Left lung (tissue), 10 donors: ENCODE data around the gene DDAH1. TPM values are rescaled to one million over a fixed set of nuclear protein-coding genes. Genes with fewer than 3 reads are reported as not detected.

Experiments
- ATAC-seq: fragments of 200-7000 bp; cut with Tn5 transposase; one replicate; pipeline ENCODE4 v1.9.1; 2020; ENCODE audit warnings: moderate library complexity
- DNase-seq, 4 donors: peaks; one replicate each; pipeline ENCODE4 v3.0.0-alpha.2; 2013 to 2020
- H3K27ac ChIP-seq, 2 donors: fragments of 200-600 bp; sonication (generic) in 1 of 2; one replicate each; pipeline versions ENCODE4 v1.5.0 to v1.8.0; 2020 to 2021
- H3K27me3 ChIP-seq, 2 donors: fragments of 200-600 bp; sonication (generic) in 1 of 2; one replicate each; pipeline versions ENCODE4 v1.5.0 to v1.8.0; 2020 to 2021
- H3K36me3 ChIP-seq, 2 donors: fragments of 200-600 bp; sonication (generic) in 1 of 2; one replicate each; pipeline versions ENCODE4 v1.5.0 to v1.8.0; 2020 to 2021
- H3K4me1 ChIP-seq, 2 donors: fragments of 200-600 bp; one replicate each; pipeline ENCODE4 v1.8.0; 2021
- H3K4me3 ChIP-seq, 2 donors: fragments of 200-600 bp; sonication (generic) in 1 of 2; one replicate each; pipeline versions ENCODE4 v1.5.0 to v1.8.0; 2020 to 2021; ENCODE audit warnings: mild to moderate bottlenecking in 1 of 2
- H3K9me3 ChIP-seq, 2 donors: fragments of 200-600 bp; sonication (generic) in 1 of 2; one replicate each; pipeline versions ENCODE4 v1.5.0 to v1.8.0; 2020 to 2021
- CTCF ChIP-seq, 2 donors: fragments of 200-600 bp; sonication (generic) in 1 of 2; IDR thresholded peaks; one replicate each; pipeline versions ENCODE4 v1.5.0 to v1.8.0; 2021; ENCODE audit warnings: antibody characterized with exemption in 2 of 2
- intact Hi-C, 2 donors: fragments of 100-400 bp; cut with DNase I; formaldehyde crosslinking; loops; one replicate each; pipeline versions ENCODE4 v1.11.2 to v1.14.2; 2022
- polyA plus RNA-seq, 6 donors: library from polyadenylated mRNA; unstranded; fragments of 120-200 nt; gene quantifications; one replicate each; pipeline ENCODE4 v1.2.1, GENCODE V29; 2013; ENCODE audit not compliant: insufficient read length in 6 of 6
- total RNA-seq, 2 donors: library from RNA; stranded (reverse); fragmentation: NEBNext Ultra II Directional; extraction: Animal tissue kit (Norgen Biotek cat#: 25700); gene quantifications; one replicate each; pipeline ENCODE4 v1.2.1, GENCODE V29; 2021
- donor health status: DM: no; HTN: yes; CAD: no.
- donor health status: DM: no; HTN: no; CAD: no.

DDAH1 gene
- total and polyA plus RNA-seq, 8 donors, result 71.5 to 121 (median 89.8) TPM

DNA sequence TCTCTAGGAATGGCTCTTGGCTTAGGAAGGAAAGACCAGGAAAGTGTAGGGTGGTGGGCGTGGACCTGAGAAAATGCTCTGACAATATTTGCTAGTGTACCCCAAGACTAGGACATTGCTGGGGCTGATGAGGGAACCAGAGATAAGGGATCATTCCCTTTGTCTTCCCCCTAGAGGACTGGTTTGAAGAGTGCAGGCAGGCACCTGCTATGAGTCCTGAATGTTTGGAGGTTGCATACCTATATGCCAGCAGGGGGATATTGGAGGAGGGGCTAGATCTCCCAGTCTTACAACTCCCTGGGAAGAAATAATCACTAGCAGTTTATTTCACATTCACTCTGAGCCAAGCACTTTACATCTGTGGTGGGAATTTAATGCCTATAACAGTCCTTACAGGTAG lies 182.5 kb downstream of the DDAH1 start:
- intact Hi-C loops, result no loop called here
- ATAC-seq (no peak), DNase-seq (no peak)
- Histone ChIP-seq H3K9me3 (no peaks in the 10 kb centered on the region), H3K36me3 (no peaks in the 10 kb centered on the region), H3K4me1 (peaks cover 0 to 16% of the 10 kb centered on the region in 2 donors), H3K27ac (no peak overlapping the region), H3K27me3 (no peaks in the 10 kb centered on the region), H3K4me3 (no peak overlapping the region)
- no peak for TF ChIP-seq CTCF (IDR thresholded peaks at IDR 0.05)

- Histone ChIP-seq H3K36me3 (no peaks in the 10 kb centered on the region), H3K4me1 (peaks cover 5 to 24% of the 10 kb centered on the region in 2 donors), H3K27me3 (no peaks in the 10 kb centered on the region), H3K4me3 (no peak overlapping the region), H3K27ac (no peak overlapping the region), H3K9me3 (no peaks in the 10 kb centered on the region)
- no peak for DNase-seq
- ATAC-seq, result no peak
- intact Hi-C loops, result no loop called here
- no peak for TF ChIP-seq CTCF (IDR thresholded peaks at IDR 0.05)
These were observed 184.3 kb downstream of the DDAH1 start for GRCh38 chr1:85280636-85281035.

DNA sequence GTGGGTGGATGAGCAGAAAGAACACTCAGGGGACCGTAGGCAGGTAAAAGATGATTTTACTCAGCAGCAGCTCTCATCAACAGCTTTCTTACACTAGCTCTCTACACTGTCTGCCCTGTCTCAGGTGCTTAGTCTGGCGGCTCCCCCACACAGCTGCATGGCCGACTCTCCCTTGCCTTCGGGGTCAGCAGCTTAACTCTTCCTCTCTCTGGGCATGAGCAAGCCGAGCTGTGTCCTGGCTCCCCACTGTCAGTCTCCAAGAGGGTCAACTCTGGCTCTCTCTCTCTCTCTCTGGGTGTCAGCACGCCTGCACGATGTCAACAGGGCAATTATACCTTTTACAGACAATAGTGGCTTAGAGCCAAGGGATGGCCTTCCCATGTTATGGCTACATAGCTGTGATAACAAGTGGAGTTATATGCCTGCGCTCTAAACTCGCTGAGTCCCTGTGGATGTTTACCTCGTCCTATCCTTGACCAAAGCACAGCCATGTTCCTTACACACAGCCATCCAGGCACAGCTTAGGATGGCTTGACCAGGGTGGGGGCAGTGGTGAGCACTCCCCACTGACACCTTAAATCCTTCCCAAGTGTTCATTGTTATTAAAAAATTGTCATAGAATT lies 185.4 kb downstream of the DDAH1 start:
- Histone ChIP-seq H3K27me3 (no peaks in the 10 kb centered on the region), H3K9me3 (no peaks in the 10 kb centered on the region), H3K36me3 (no peaks in the 10 kb centered on the region), H3K27ac (peak overlapping the region; percentile 77 to 79), H3K4me1 (peaks cover 7 to 34% of the 10 kb centered on the region in 2 donors), H3K4me3 (no peak overlapping the region)
- DNase-seq, result no peak
- no peak for TF ChIP-seq CTCF (IDR thresholded peaks at IDR 0.05)
- intact Hi-C loops, result no loop called here
- ATAC-seq, result no peak

GRCh38 chr1:85278853-85279314 lies 186.1 kb downstream of the DDAH1 start:
- no peak for TF ChIP-seq CTCF (IDR thresholded peaks at IDR 0.05)
- DNase-seq (peak in 1 of 4 donors; percentile 71), ATAC-seq (peak; percentile 5)
- no peaks in the 10 kb centered on the region for H3K36me3 ChIP-seq
- peak overlapping the region; percentile 77 to 79 for H3K27ac ChIP-seq
- H3K27me3 ChIP-seq, result no peaks in the 10 kb centered on the region
- peaks cover 14 to 41% of the 10 kb centered on the region in 2 donors for H3K4me1 ChIP-seq
- no peak overlapping the region for H3K4me3 ChIP-seq
- intact Hi-C loops, result no loop called here
- no peaks in the 10 kb centered on the region for H3K9me3 ChIP-seq

- no peak for TF ChIP-seq CTCF (IDR thresholded peaks at IDR 0.05)
- ATAC-seq (no peak), DNase-seq (no peak)
- H3K27ac ChIP-seq, result peak overlapping the region in 1 of 2 donors; percentile 98
- peaks cover 0 to 4% of the 10 kb centered on the region in 2 donors for H3K36me3 ChIP-seq
- no peaks in the 10 kb centered on the region for H3K27me3 ChIP-seq
- no peak overlapping the region for H3K4me3 ChIP-seq
- intact Hi-C loops, result no loop called here
- peaks cover 16 to 52% of the 10 kb centered on the region in 2 donors for H3K4me1 ChIP-seq
- H3K9me3 ChIP-seq, result no peaks in the 10 kb centered on the region
These were observed 187.2 kb downstream of the DDAH1 start for GRCh38 chr1:85277802-85278201.
